Transverse colon (tissue), 4 donors: ENCODE measurements around the gene THSD4. TPM values are rescaled to one million over a fixed set of nuclear protein-coding genes. Genes with fewer than 3 reads are reported as not detected.

Source experiments
- DNase-seq: peaks from one replicate; pipeline ENCODE4 v3.0.0-alpha.2; 2019
- H3K27ac ChIP-seq, 4 donors: fragments of 200-600 bp; sonication (generic); 2 replicates each; pipeline ENCODE4 v1.5.1; 2016 to 2018; ENCODE audit warnings: inconsistent platforms in 4 of 4
- H3K27me3 ChIP-seq: fragments of 200-600 bp; sonication (generic); 2 replicates; pipeline ENCODE4 v1.5.1; 2017; ENCODE audit warnings: inconsistent platforms
- H3K36me3 ChIP-seq, 4 donors: fragments of 200-600 bp; sonication (generic); 2 replicates each; pipeline ENCODE4 v1.5.1; 2017 to 2019; ENCODE audit warnings: inconsistent platforms in 4 of 4
- H3K4me1 ChIP-seq, 4 donors: fragments of 200-600 bp; sonication (generic); 2 replicates each; pipeline ENCODE4 v1.5.1; 2017 to 2020; ENCODE audit warnings: inconsistent platforms in 4 of 4
- H3K4me3 ChIP-seq, 4 donors: fragments of 200-600 bp; sonication (generic); 1 replicate in 1 of 4; 2 replicates in 3 of 4; pipeline versions ENCODE4 v1.5.1 to v1.6.1; 2017 to 2019; ENCODE audit warnings: inconsistent platforms in 4 of 4
- H3K9me3 ChIP-seq, 2 donors: fragments of 200-600 bp; sonication (generic); 2 replicates each; pipeline ENCODE4 v1.5.1; 2017 to 2019; ENCODE audit warnings: inconsistent platforms in 2 of 2
- EP300 ChIP-seq: sonication (generic); formaldehyde crosslinking; IDR thresholded peaks from one replicate; pipeline ENCODE4 v1.6.1; 2017; ENCODE audit warnings: antibody characterized with exemption, low read depth
- POLR2A ChIP-seq: fragments of 450-650 bp; IDR thresholded peaks from one replicate; pipeline ENCODE4 v1.6.1; 2016; ENCODE audit warnings: antibody characterized with exemption, mild to moderate bottlenecking, moderate library complexity
- POLR2AphosphoS5 ChIP-seq, 3 donors: sonication (generic); formaldehyde crosslinking; IDR thresholded peaks; one replicate each; pipeline ENCODE4 v1.6.1; 2016; ENCODE audit warnings: antibody characterized with exemption in 3 of 3
- WGBS, 2 donors: methylation state at CpG; one replicate each; pipeline ENCODE4 v1.1.5; 2018; ENCODE audit warnings: low coverage in 1 of 2; 5-methylcytosine and 5-hydroxymethylcytosine counted together
- in situ Hi-C, 4 donors: fragments of 200-750 bp; cut with MboI; loops; one replicate each; pipeline versions ENCODE4 v1.15.0 to v1.15.1; 2017; ENCODE audit warnings: low sequenced_read_pairs in 3 of 4, low pct_ligation_motif_present in 1 of 4, low pct_unique_long_range_greater_than_20kb in 1 of 4
- intact Hi-C: fragments of 100-400 bp; cut with DNase I; formaldehyde crosslinking; loops from one replicate; pipeline ENCODE4 v1.15.1; 2023; ENCODE audit warnings: low total_unique reads
- total RNA-seq, 4 donors: library from RNA; depleted of rRNA; stranded (reverse); fragments of >200 nt; gene quantifications; one replicate each; pipeline ENCODE4 v1.1.0, GENCODE V29; 2016
- TF ChIP-seq, protein P1 (sequence below), 5 experiments: fragments of 200-600 bp in 3 of 5; fragments of 450-650 bp in 2 of 5; sonication (generic) in 3 of 5; IDR thresholded peaks; 1 replicate in 2 of 5; 2 replicates in 3 of 5; pipeline ENCODE4 v1.5.1; 2016 to 2017; ENCODE audit warnings: antibody characterized with exemption in 5 of 5, inconsistent platforms in 3 of 5, mild to moderate bottlenecking in 2 of 5, moderate library complexity in 1 of 5

THSD4 gene
- total RNA-seq, 4 donors from 2014 or later = 13.3 to 57.2 (median 47.4) TPM

DNA sequence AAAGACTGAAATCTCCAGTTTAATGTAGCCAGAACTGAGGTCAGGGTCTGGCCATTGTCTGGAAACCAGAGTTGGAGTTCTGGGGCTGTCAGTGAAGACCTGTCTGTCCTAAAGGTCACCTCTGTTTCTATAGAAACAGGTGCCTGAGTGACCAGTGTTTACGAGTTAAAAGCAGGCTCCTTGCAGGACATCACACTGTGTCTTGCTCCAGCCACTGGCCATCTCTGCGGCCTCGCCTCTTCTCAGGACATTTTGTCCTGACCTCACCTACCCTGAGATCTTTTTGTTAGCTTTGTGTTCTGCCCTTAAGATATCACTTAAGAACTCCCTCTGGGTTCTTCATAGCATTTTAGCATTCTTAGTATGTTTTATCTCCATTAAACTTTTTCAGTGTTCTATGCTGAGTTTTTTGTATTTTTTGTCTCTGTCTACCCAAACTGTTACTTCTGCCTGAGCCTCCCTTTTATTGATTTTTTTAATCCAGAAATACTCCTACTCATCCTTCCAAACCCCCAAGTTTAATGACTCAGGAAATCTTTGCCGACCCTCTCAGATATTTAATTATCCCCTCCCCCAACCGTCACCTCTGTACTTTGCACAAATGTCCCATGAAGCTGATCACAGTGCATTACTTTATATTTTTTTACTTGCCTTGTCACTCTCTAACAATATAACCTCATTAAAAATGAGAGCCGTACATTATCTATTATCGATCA, 223.7 kb downstream of the THSD4 start:
- in situ Hi-C loops = no loop called here
- no peak for TF ChIP-seq POLR2AphosphoS5 (IDR thresholded peaks at IDR 0.05)
- TF ChIP-seq POLR2A = no peak
- no peak for TF ChIP-seq EP300
- TF ChIP-seq, protein P1, sequence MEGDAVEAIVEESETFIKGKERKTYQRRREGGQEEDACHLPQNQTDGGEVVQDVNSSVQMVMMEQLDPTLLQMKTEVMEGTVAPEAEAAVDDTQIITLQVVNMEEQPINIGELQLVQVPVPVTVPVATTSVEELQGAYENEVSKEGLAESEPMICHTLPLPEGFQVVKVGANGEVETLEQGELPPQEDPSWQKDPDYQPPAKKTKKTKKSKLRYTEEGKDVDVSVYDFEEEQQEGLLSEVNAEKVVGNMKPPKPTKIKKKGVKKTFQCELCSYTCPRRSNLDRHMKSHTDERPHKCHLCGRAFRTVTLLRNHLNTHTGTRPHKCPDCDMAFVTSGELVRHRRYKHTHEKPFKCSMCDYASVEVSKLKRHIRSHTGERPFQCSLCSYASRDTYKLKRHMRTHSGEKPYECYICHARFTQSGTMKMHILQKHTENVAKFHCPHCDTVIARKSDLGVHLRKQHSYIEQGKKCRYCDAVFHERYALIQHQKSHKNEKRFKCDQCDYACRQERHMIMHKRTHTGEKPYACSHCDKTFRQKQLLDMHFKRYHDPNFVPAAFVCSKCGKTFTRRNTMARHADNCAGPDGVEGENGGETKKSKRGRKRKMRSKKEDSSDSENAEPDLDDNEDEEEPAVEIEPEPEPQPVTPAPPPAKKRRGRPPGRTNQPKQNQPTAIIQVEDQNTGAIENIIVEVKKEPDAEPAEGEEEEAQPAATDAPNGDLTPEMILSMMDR (IDR thresholded peaks at IDR 0.05) = no peak
- DNase-seq = no peak
- Histone ChIP-seq H3K27ac (peak overlapping the region in 1 of 4 donors; percentile 2), H3K36me3 (no peaks in the 10 kb centered on the region), H3K4me1 (peaks cover 0 to 9% (median 2%) of the 10 kb centered on the region in 4 donors), H3K27me3 (no peaks in the 10 kb centered on the region), H3K9me3 (no peaks in the 10 kb centered on the region), H3K4me3 (no peak overlapping the region)
- 87 to 94% methylated on average over 5 to 7 of the region's 7 CpGs for WGBS, 2 donors
- intact Hi-C loops = no loop called here

DNA sequence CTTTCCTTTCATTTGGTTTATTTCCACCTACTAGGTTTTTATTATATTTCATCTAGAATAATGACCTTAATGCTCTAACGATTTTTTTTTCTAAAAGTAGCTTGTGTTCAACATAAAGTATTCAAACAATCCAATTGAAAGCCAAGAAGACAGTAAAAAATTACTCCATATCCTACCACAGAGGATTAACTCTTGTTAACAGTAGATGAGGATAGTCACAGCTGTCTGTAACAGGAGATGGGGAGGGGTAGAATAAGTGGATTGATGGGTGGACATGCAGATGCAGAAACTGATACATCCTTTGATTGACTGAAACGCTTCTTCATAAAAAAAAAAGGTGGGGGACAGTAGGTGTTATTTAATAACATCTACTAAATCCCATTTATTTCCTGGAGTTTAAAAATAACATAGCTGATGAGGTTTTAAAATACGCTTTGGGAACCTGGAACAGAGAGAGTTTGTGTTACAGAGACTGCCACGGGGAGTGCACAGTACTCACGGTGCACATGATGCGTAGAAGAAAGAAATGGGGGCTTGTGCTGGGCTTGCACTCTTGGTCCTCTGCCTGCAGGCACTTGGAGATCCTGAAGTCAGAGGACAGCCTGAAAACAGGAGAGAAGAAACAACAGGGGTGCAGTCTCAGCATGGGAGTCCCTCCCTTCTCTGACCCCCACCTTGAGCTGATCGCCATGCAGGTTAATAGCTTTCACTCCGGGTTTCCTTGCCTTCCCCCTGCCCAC, 226.7 kb downstream of the THSD4 start:
- in situ Hi-C loops (no loop called here), intact Hi-C loops (no loop called here)
- Histone ChIP-seq H3K4me3 (no peak overlapping the region), H3K27me3 (no peaks in the 10 kb centered on the region), H3K4me1 (peaks cover 0 to 6% (median 2%) of the 10 kb centered on the region in 4 donors), H3K9me3 (no peaks in the 10 kb centered on the region), H3K36me3 (no peaks in the 10 kb centered on the region), H3K27ac (no peak overlapping the region)
- TF ChIP-seq, protein P1 (IDR thresholded peaks at IDR 0.05) = no peak
- TF ChIP-seq POLR2AphosphoS5 (IDR thresholded peaks at IDR 0.05) = no peak
- no peak for TF ChIP-seq EP300
- no peak for TF ChIP-seq POLR2A
- WGBS, 2 donors = 79 to 89% methylated on average over 5 to 8 of the region's 8 CpGs
- no peak for DNase-seq

DNA sequence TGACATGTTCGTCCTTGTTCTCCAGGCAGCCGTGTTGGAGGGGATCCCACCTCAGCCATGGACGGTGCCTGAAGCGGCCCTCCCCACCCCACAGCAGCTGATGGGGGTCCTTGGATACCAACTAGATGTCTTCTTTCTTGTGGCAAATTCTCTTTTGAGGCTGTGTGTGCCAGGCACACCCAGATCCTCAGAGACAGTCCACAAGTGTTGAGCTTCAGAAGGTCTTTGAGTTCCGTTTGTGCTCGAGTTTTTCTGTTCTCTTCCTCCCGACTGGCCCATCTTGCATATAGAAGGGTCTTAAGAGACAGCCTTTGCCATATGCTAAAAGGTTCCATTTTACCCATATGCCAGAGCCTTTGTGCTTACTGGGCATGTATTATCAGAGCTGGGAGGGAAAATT, 227.4 kb downstream of the THSD4 start:
- Histone ChIP-seq H3K4me1 (no peaks in the 10 kb centered on the region), H3K36me3 (no peaks in the 10 kb centered on the region), H3K4me3 (no peak overlapping the region), H3K27ac (no peak overlapping the region), H3K9me3 (no peaks in the 10 kb centered on the region), H3K27me3 (no peaks in the 10 kb centered on the region)
- in situ Hi-C loops = no loop called here
- no peak for TF ChIP-seq POLR2AphosphoS5 (IDR thresholded peaks at IDR 0.05)
- TF ChIP-seq, protein P1 (IDR thresholded peaks at IDR 0.05) = no peak
- 89% methylated on average over 7 of the region's 7 CpGs; no CpG with 5 or more reads in 1 of the 2 donors for WGBS, 2 donors
- no peak for DNase-seq
- intact Hi-C loops = no loop called here

DNA sequence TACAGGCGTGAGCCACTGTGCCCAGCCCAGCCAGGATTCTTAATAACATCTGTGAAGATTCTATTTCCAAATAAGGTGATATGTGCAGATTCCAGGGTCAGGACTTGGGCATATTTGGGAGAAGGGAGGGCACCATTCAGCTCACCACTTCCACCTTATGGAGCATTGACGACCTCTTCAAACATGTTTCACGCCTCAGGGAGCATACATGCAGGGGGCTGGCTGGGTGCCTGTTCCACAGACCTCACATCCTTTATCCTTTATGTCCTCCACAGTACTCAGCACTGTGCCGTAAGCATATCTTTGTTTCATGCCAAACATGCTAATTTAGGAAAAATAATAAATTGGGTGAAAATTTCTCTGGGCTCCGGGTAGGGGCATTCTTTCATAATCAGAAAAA, 229.0 kb downstream of the THSD4 start:
- intact Hi-C loops (no loop called here), in situ Hi-C loops (no loop called here)
- no peak overlapping the region for H3K27ac ChIP-seq
- no peaks in the 10 kb centered on the region for H3K9me3 ChIP-seq
- no peak overlapping the region for H3K4me3 ChIP-seq
- H3K36me3 ChIP-seq = no peaks in the 10 kb centered on the region
- TF ChIP-seq POLR2A (no peak), EP300 (no peak), POLR2AphosphoS5 (IDR thresholded peaks at IDR 0.05) (no peak)
- TF ChIP-seq, protein P1 (IDR thresholded peaks at IDR 0.05) = no peak
- WGBS, 2 donors = 87% methylated on average over 5 of the region's 5 CpGs; no CpG with 5 or more reads in 1 of the 2 donors
- DNase-seq = no peak
- H3K27me3 ChIP-seq = no peaks in the 10 kb centered on the region
- H3K4me1 ChIP-seq = no peaks in the 10 kb centered on the region
